ENCODE data around the gene CFAP77. TPM values are rescaled to one million over a fixed set of nuclear protein-coding genes. Genes with fewer than 3 reads are reported as not detected.

CFAP77 gene
- total and polyA plus RNA-seq, 7 donors = not detected

GRCh38 chr9:132541051-132541450 is 131.0 kb downstream of the CFAP77 start:
- H3K9me3 ChIP-seq = no peaks in the 10 kb centered on the region
- 81 to 85% (median 85%) methylated on average over 8 of the region's 8 CpGs for WGBS, 3 donors
- no peak for ATAC-seq
- no peak overlapping the region for H3K4me3 ChIP-seq
- no peaks in the 10 kb centered on the region for H3K4me1 ChIP-seq
- no peaks in the 10 kb centered on the region for H3K36me3 ChIP-seq (ENCODE audit: insufficient read depth in 1 of 2, low read depth in 1 of 2)
- TF ChIP-seq CTCF (IDR thresholded peaks at IDR 0.05) = no peak
- no peak for DNase-seq
- peaks cover 0 to 23% (median 3%) of the 10 kb centered on the region in 3 donors for H3K27me3 ChIP-seq (ENCODE audit: insufficient read depth in 3 of 3, low read length in 2 of 3)
- intact Hi-C loops (cut with DNase I) = no loop called here
- no peak overlapping the region for H3K27ac ChIP-seq

DNA sequence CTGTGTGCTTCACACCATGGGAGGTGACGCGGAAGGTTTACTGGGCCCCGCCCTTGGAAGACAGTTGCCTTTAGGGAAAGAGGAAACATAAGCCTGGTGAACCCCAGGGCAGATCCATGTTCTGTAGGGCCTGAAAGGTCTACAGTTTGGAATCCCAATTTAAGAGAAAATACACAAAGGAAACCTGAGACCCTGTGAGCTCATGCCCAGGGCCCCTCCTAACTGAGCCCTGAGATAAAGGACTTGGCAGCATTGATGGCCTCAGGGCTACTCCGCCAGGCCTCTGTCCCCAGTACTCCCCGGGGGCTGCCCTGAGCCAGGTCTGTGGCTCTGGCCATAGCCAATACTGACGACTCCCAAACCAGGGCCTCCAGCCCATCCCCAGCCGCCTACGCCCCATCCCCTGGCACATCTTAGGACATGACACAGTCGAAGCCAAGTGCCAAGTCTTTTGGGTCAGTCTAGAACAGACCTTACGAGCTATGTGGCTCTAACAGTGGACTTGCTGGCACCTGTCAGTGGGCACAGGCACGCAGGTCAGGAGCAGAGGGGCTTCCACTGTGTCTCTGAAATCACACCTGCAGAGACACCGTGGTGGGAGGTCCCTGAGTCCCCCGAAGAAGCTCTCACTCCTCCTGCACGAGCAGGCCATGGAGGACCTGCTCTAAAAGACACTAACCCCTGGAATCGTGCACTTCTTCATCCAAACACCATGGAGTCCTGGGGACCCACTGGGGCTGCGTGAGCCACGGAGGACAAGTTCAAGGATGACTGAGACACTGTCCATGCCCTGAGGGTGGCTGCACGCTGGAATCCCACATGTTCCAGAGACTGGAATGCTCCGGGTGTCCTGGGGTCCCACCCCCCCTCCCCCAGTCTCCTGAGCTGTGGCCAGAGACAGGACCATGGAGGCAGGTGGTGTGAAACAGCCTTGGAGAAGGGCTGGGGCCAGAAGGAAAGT is 132.1 kb downstream of the CFAP77 start:
- Histone ChIP-seq H3K4me1 (no peaks in the 10 kb centered on the region), H3K36me3 (ENCODE audit: insufficient read depth in 1 of 2, low read depth in 1 of 2) (no peaks in the 10 kb centered on the region), H3K27ac (no peak overlapping the region), H3K9me3 (no peaks in the 10 kb centered on the region), H3K4me3 (no peak overlapping the region), H3K27me3 (ENCODE audit: insufficient read depth in 3 of 3, low read length in 2 of 3) (peaks cover 0 to 34% (median 7%) of the 10 kb centered on the region in 3 donors)
- ATAC-seq = no peak
- intact Hi-C loops (cut with DNase I) = no loop called here
- DNase-seq = peak in 1 of 2 donors; percentile 15
- WGBS, 3 donors = 74 to 77% (median 75%) methylated on average over 19 of the region's 19 CpGs
- TF ChIP-seq CTCF (IDR thresholded peaks at IDR 0.05) = no peak

- Histone ChIP-seq H3K36me3 (ENCODE audit: insufficient read depth in 1 of 2, low read depth in 1 of 2) (no peaks in the 10 kb centered on the region), H3K9me3 (no peaks in the 10 kb centered on the region), H3K27ac (no peak overlapping the region), H3K27me3 (ENCODE audit: insufficient read depth in 3 of 3, low read length in 2 of 3) (peaks cover 0 to 40% (median 9%) of the 10 kb centered on the region in 3 donors), H3K4me3 (no peak overlapping the region), H3K4me1 (no peaks in the 10 kb centered on the region)
- intact Hi-C loops (cut with DNase I) = no loop called here
- TF ChIP-seq CTCF (IDR thresholded peaks at IDR 0.05) = no peak
- WGBS, 3 donors = 89 to 95% (median 95%) methylated on average over 4 of the region's 4 CpGs
- ATAC-seq (no peak), DNase-seq (no peak)
Measured at GRCh38 chr9:132543251-132543650, 133.2 kb downstream of the CFAP77 start.

DNA sequence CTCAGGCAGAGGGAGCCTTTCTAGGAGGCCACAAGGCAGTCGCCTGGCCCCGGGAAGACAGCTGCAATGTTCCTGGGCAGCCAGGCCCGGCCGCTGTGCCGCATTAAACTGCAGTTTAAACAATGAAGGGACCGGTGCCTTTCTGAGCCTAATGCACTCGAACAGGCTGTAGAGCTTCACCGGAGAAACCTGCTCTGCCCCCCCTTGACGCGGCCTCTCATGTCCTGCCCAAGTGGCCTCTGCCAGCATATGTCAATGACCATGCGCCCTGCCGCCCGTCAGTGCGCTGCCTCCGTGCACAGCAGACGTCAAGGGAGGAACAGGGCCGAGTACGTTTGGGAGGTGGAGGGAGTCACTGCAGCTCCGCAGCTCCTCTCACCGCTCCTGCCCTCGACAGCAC is 133.9 kb downstream of the CFAP77 start:
- ATAC-seq = no peak
- H3K9me3 ChIP-seq = no peaks in the 10 kb centered on the region
- no peak overlapping the region for H3K27ac ChIP-seq
- H3K36me3 ChIP-seq (ENCODE audit: insufficient read depth in 1 of 2, low read depth in 1 of 2) = no peaks in the 10 kb centered on the region
- no peak overlapping the region for H3K4me3 ChIP-seq
- intact Hi-C loops (cut with DNase I) = no loop called here
- no peak for DNase-seq
- no peaks in the 10 kb centered on the region for H3K4me1 ChIP-seq
- no peak for TF ChIP-seq CTCF (IDR thresholded peaks at IDR 0.05)
- WGBS, 3 donors = 46 to 50% (median 49%) methylated on average over 21 of the region's 21 CpGs
- peaks cover 0 to 40% (median 9%) of the 10 kb centered on the region in 3 donors for H3K27me3 ChIP-seq (ENCODE audit: insufficient read depth in 3 of 3, low read length in 2 of 3)
